Heart left ventricle (tissue), 13 donors: ENCODE results near the gene STIM2.

Experiments used
- CTCF ChIP-seq, 12 donors: fragments of 200-600 bp; sonication (generic) in 4 of 12; IDR thresholded peaks; one replicate each; pipeline versions ENCODE4 v1.5.0 to v1.8.0; 2018 to 2022; ENCODE audit warnings: antibody characterized with exemption in 12 of 12, mild to moderate bottlenecking in 5 of 12
- POLR2A ChIP-seq, 2 donors: fragments of 450-650 bp; IDR thresholded peaks; one replicate each; pipeline ENCODE4 v1.6.1; 2017; ENCODE audit warnings: antibody characterized with exemption in 2 of 2, mild to moderate bottlenecking in 2 of 2, moderate library complexity in 2 of 2
- donor health status: ischemic (EF 13 %, LVEDD 7.1; RV severe dilation, severe dysfunction).
- donor health status: DM: no; HTN: yes; CAD: no.
- donor health status: DM: no; HTN: no; CAD: no.
- donor health status: ischemic (EF 25% LVEDD 6.9; RV normal size, moderate dysfunction).
- donor health status: ischemic (EF 25% LVEDD 5.7; RV mildly dilated, moderate dysfunction).
- donor health status: ischemic (EF 35%, LVEDD 5.7; RV mildly dilated, moderate dysfunction).
- donor health status: nonischemic (EF 11% LVEDD 7.7; RV severe dilation, severe dysfunction).
- donor health status: DM: yes; HTN: yes; CAD: no.
- donor health status: PGD.
- donor health status: ischemic (EF 29% LVEDD 5.4; RV normal size, mild dysfunction).
- donor health status: nonischemic (EF 23%, LVEDD 6.1; RV moderate dilation, normal function).

GRCh38 chr4:26815706-26816105, 44.9 kb upstream of the STIM2 start:
- TF ChIP-seq CTCF (IDR thresholded peaks at IDR 0.05), result no peak
- no peak for TF ChIP-seq POLR2A (IDR thresholded peaks at IDR 0.05)
